Measurements from ENCODE around the gene AKIP1. TPM values are rescaled to one million over a fixed set of nuclear protein-coding genes. Genes with fewer than 3 reads are reported as not detected.

Gene AKIP1
- total RNA-seq, 2 experiments from 2014 or later: 3.2 to 4.1 TPM

GRCh38 chr11:8925711-8926110, 14.7 kb downstream of the AKIP1 start:
- no peaks in the 10 kb centered on the region for H3K27me3 Mint-ChIP-seq
- peaks cover 22% of the 10 kb centered on the region for H3K36me3 Mint-ChIP-seq (ENCODE audit: low read depth)
- POLR2A ChIA-PET: no interaction called here

DNA sequence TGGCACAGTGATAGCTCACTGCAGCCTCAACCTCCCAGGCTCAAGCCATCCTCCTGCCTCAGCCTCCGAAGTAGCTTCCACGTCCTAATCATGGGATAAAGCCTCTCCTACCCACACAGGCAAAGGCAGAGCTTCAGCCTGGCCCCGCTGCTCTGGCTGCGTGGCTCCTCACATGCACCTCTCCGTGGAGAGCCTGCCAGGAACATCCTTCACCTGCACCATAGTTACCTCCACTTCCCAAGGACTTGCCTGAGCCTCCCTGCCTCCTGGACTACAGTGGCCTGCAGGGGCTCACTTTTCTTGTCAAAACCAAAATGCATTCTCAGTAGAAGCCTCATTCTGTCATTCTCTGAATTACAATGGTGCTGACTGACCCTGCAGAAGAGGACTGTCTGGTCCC, 15.2 kb downstream of the AKIP1 start:
- ATAC-seq (ENCODE audit: poor library complexity): no peak
- Histone ChIP-seq H3K27me3 (ENCODE audit: control insufficient read depth in 1 of 2, insufficient read depth in 2 of 2, low read length in 2 of 2) (no peaks in the 10 kb centered on the region), H3K36me3 (ENCODE audit: insufficient read depth, low read length) (peaks cover 9% of the 10 kb centered on the region), H3K27ac (ENCODE audit: low read depth in 1 of 2, low read length in 2 of 2) (no peak overlapping the region), H3K4me1 (ENCODE audit: insufficient read depth, low read length) (no peaks in the 10 kb centered on the region), H3K4me3 (ENCODE audit: low read length) (no peak overlapping the region), H3K9me3 (ENCODE audit: control insufficient read depth in 1 of 2, insufficient read depth in 1 of 2, low read length in 2 of 2) (no peaks in the 10 kb centered on the region)
- H3K27me3 Mint-ChIP-seq: no peaks in the 10 kb centered on the region
- H3K27ac Mint-ChIP-seq: no peak overlapping the region
- intact Hi-C loops (cut with DNase I, micrococcal nuclease): no loop called here
- TF ChIP-seq, protein P1, sequence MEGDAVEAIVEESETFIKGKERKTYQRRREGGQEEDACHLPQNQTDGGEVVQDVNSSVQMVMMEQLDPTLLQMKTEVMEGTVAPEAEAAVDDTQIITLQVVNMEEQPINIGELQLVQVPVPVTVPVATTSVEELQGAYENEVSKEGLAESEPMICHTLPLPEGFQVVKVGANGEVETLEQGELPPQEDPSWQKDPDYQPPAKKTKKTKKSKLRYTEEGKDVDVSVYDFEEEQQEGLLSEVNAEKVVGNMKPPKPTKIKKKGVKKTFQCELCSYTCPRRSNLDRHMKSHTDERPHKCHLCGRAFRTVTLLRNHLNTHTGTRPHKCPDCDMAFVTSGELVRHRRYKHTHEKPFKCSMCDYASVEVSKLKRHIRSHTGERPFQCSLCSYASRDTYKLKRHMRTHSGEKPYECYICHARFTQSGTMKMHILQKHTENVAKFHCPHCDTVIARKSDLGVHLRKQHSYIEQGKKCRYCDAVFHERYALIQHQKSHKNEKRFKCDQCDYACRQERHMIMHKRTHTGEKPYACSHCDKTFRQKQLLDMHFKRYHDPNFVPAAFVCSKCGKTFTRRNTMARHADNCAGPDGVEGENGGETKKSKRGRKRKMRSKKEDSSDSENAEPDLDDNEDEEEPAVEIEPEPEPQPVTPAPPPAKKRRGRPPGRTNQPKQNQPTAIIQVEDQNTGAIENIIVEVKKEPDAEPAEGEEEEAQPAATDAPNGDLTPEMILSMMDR (IDR thresholded peaks at IDR 0.05): no peak
- no peak overlapping the region for H3K4me3 Mint-ChIP-seq
- H3K9me3 Mint-ChIP-seq: no peaks in the 10 kb centered on the region
- H3K36me3 Mint-ChIP-seq (ENCODE audit: low read depth): peaks cover 20% of the 10 kb centered on the region
- H3K4me1 Mint-ChIP-seq (ENCODE audit: low read depth): no peaks in the 10 kb centered on the region
- ChIA-PET POLR2A (no interaction called here), CTCF (no interaction called here)
- no peak for DNase-seq

More at GRCh38 chr11:8925711-8926110, 14.7 kb downstream of the AKIP1 start:
- H3K27ac Mint-ChIP-seq: no peak overlapping the region
- no peaks in the 10 kb centered on the region for H3K9me3 Mint-ChIP-seq
- no peak overlapping the region for H3K4me3 Mint-ChIP-seq
- Histone ChIP-seq H3K36me3 (ENCODE audit: insufficient read depth, low read length) (peaks cover 14% of the 10 kb centered on the region), H3K4me3 (ENCODE audit: low read length) (no peak overlapping the region), H3K4me1 (ENCODE audit: insufficient read depth, low read length) (no peaks in the 10 kb centered on the region), H3K9me3 (ENCODE audit: control insufficient read depth in 1 of 2, insufficient read depth in 1 of 2, low read length in 2 of 2) (no peaks in the 10 kb centered on the region), H3K27ac (ENCODE audit: low read depth in 1 of 2, low read length in 2 of 2) (no peak overlapping the region), H3K27me3 (ENCODE audit: control insufficient read depth in 1 of 2, insufficient read depth in 2 of 2, low read length in 2 of 2) (no peaks in the 10 kb centered on the region)
- DNase-seq (no peak), ATAC-seq (ENCODE audit: poor library complexity) (no peak)
- intact Hi-C loops (cut with DNase I, micrococcal nuclease): no loop called here
- TF ChIP-seq, protein P1 (IDR thresholded peaks at IDR 0.05): no peak
- H3K4me1 Mint-ChIP-seq (ENCODE audit: low read depth): no peaks in the 10 kb centered on the region
- CTCF ChIA-PET: no interaction called here

GRCh38 chr11:8927233-8927632, 16.2 kb downstream of the AKIP1 start:
- ChIA-PET POLR2A (interaction anchor here (0.6 kb wide), 1 partner anchor 985 kb away, joined by 3 read pairs; no protein-coding TSS in a partner anchor), CTCF (no interaction called here)
- no peaks in the 10 kb centered on the region for H3K9me3 Mint-ChIP-seq

More at GRCh38 chr11:8927233-8927632, 16.2 kb downstream of the AKIP1 start:
- Mint-ChIP-seq H3K4me1 (ENCODE audit: low read depth) (no peaks in the 10 kb centered on the region), H3K27ac (no peak overlapping the region), H3K36me3 (ENCODE audit: low read depth) (peaks cover 10% of the 10 kb centered on the region), H3K27me3 (no peaks in the 10 kb centered on the region), H3K4me3 (no peak overlapping the region)
- TF ChIP-seq, protein P1 (IDR thresholded peaks at IDR 0.05): no peak
- Histone ChIP-seq H3K4me3 (ENCODE audit: low read length) (no peak overlapping the region), H3K9me3 (ENCODE audit: control insufficient read depth in 1 of 2, insufficient read depth in 1 of 2, low read length in 2 of 2) (no peaks in the 10 kb centered on the region), H3K27ac (ENCODE audit: low read depth in 1 of 2, low read length in 2 of 2) (no peak overlapping the region), H3K4me1 (ENCODE audit: insufficient read depth, low read length) (no peaks in the 10 kb centered on the region), H3K36me3 (ENCODE audit: insufficient read depth, low read length) (peaks cover 6% of the 10 kb centered on the region), H3K27me3 (ENCODE audit: control insufficient read depth in 1 of 2, insufficient read depth in 2 of 2, low read length in 2 of 2) (no peaks in the 10 kb centered on the region)
- DNase-seq: no peak
- no peak for ATAC-seq (ENCODE audit: poor library complexity)
- intact Hi-C loops (cut with DNase I, micrococcal nuclease): no loop called here
